ENCODE measurements around the gene XRCC4. TPM values are rescaled to one million over a fixed set of nuclear protein-coding genes. Genes with fewer than 3 reads are reported as not detected.

Gene XRCC4
- total RNA-seq, 1 donor from 2014 or later, result 45.6 TPM

DNA sequence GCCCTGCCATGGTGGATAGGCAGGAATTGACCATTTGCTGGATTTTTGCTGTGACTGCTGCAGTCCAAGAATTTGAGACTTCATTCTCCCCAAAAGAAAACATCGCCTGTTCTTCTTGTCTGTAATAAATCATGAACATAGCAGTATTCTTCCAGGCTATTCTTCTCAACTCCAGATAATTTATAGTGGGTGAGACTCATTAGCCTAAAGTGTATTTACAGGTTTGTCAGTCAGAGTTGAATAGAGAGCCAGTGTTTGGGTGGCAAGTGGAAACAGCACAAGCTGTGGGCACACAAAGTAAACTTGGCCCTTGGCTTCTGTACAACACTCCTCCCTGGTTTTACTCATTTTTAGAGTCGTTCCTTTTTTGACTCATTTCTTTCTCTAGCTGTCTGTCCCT lies 266.0 kb downstream of the XRCC4 start:
- no peak for DNase-seq (ENCODE audit: low spot score)
- Histone ChIP-seq H3K36me3 (no peaks in the 10 kb centered on the region), H3K4me2 (no peak overlapping the region), H3K27ac (no peak overlapping the region), H3K4me3 (no peak overlapping the region), H3K9me3 (ENCODE audit: low read depth) (no peaks in the 10 kb centered on the region), H3K79me2 (ENCODE audit: low read depth) (no peaks in the 10 kb centered on the region), H3K27me3 (no peaks in the 10 kb centered on the region), H4K20me1 (ENCODE audit: low read depth) (no peaks in the 10 kb centered on the region), H3K9ac (no peak overlapping the region), H3F3A (ENCODE audit: low read depth) (no peaks in the 10 kb centered on the region), H3K4me1 (no peaks in the 10 kb centered on the region), H2AFZ (replicated peaks) (no peak overlapping the region)
- H3K9me3 Mint-ChIP-seq, result peaks cover 15% of the 10 kb centered on the region
- H3K36me3 Mint-ChIP-seq, result peaks cover 7% of the 10 kb centered on the region
- H3K27ac Mint-ChIP-seq, result no peak overlapping the region
- no peak overlapping the region for H3K4me3 Mint-ChIP-seq
- no peaks in the 10 kb centered on the region for H3K27me3 Mint-ChIP-seq (ENCODE audit: insufficient read depth, low read depth)
- TF ChIP-seq, protein P1, sequence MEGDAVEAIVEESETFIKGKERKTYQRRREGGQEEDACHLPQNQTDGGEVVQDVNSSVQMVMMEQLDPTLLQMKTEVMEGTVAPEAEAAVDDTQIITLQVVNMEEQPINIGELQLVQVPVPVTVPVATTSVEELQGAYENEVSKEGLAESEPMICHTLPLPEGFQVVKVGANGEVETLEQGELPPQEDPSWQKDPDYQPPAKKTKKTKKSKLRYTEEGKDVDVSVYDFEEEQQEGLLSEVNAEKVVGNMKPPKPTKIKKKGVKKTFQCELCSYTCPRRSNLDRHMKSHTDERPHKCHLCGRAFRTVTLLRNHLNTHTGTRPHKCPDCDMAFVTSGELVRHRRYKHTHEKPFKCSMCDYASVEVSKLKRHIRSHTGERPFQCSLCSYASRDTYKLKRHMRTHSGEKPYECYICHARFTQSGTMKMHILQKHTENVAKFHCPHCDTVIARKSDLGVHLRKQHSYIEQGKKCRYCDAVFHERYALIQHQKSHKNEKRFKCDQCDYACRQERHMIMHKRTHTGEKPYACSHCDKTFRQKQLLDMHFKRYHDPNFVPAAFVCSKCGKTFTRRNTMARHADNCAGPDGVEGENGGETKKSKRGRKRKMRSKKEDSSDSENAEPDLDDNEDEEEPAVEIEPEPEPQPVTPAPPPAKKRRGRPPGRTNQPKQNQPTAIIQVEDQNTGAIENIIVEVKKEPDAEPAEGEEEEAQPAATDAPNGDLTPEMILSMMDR (IDR thresholded peaks at IDR 0.05), result no peak
- TF ChIP-seq EZH2phosphoT487 (IDR thresholded peaks at IDR 0.05) (no peak), EZH2 (IDR thresholded peaks at IDR 0.05) (no peak)
- no peaks in the 10 kb centered on the region for H3K4me1 Mint-ChIP-seq

DNA sequence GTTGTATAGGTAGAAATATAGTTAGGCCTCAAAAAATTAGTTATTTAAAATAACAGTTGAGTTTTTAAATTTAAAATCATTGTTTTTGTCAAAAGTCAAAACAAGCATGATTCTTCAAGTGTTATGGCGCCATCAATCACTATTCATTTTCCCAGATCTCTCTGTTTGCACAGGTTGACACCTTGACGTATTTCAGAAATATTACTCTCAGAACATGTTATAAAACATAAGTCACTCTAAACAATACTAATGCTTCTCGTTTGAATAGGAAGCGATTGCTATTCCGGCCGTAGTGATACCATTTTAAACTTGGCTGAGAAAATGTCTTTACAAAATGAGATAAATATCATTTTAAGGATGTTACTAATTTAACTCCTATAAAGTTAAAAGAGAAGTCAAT lies 268.1 kb downstream of the XRCC4 start:
- TF ChIP-seq EZH2 (IDR thresholded peaks at IDR 0.05) (no peak), EZH2phosphoT487 (IDR thresholded peaks at IDR 0.05) (no peak)
- TF ChIP-seq, protein P1 (IDR thresholded peaks at IDR 0.05), result no peak
- Histone ChIP-seq H3K9me3 (ENCODE audit: low read depth) (peaks cover 9% of the 10 kb centered on the region), H3K27me3 (no peaks in the 10 kb centered on the region), H3K4me3 (no peak overlapping the region), H3K27ac (no peak overlapping the region), H2AFZ (replicated peaks) (no peak overlapping the region), H4K20me1 (ENCODE audit: low read depth) (no peaks in the 10 kb centered on the region), H3K79me2 (ENCODE audit: low read depth) (no peaks in the 10 kb centered on the region), H3K36me3 (no peaks in the 10 kb centered on the region), H3K4me2 (no peak overlapping the region), H3K9ac (no peak overlapping the region), H3F3A (ENCODE audit: low read depth) (no peaks in the 10 kb centered on the region), H3K4me1 (no peaks in the 10 kb centered on the region)
- Mint-ChIP-seq H3K4me1 (no peaks in the 10 kb centered on the region), H3K27me3 (ENCODE audit: insufficient read depth, low read depth) (no peaks in the 10 kb centered on the region), H3K27ac (no peak overlapping the region), H3K9me3 (peaks cover 34% of the 10 kb centered on the region), H3K4me3 (no peak overlapping the region), H3K36me3 (peaks cover 13% of the 10 kb centered on the region)
- no peak for DNase-seq (ENCODE audit: low spot score)

DNA sequence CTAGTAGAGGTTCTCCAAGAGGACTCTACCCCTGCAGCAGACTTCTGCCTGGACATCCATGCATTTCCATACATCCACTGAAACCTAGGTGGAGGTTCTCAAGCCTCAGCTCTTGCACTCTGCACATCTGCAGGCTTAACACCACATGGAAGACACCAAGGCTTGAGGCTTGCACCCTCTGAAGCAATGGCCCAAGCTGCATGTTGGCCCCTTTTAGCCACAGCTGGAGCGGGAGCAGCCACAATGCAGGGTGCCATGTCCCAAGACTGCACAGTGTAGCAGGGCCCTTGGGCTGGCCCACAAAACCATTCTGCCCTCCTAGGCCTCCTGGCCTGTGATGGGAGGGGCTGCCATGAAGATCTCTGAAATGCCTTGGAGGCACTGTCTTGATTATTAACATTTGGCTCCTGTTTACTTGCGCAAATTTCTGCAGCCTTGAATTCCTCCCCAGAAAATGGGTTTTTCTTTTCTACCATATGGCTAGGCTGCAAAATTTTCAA lies 271.0 kb downstream of the XRCC4 start:
- no peaks in the 10 kb centered on the region for H4K20me1 ChIP-seq (ENCODE audit: low read depth)
- no peak for DNase-seq (ENCODE audit: low spot score)
- H3K36me3 ChIP-seq, result no peaks in the 10 kb centered on the region
- no peak overlapping the region for H3K9ac ChIP-seq
- Mint-ChIP-seq H3K36me3 (peaks cover 15% of the 10 kb centered on the region), H3K27me3 (ENCODE audit: insufficient read depth, low read depth) (no peaks in the 10 kb centered on the region), H3K4me1 (peaks cover 2% of the 10 kb centered on the region), H3K4me3 (no peak overlapping the region), H3K9me3 (peaks cover 40% of the 10 kb centered on the region), H3K27ac (no peak overlapping the region)
- H2AFZ ChIP-seq (replicated peaks), result no peak overlapping the region
- H3K4me2 ChIP-seq, result no peak overlapping the region
- TF ChIP-seq, protein P1 (IDR thresholded peaks at IDR 0.05), result no peak
- TF ChIP-seq EZH2phosphoT487 (IDR thresholded peaks at IDR 0.05), result no peak
- TF ChIP-seq EZH2 (IDR thresholded peaks at IDR 0.05), result no peak
- H3K9me3 ChIP-seq (ENCODE audit: low read depth), result peaks cover 9% of the 10 kb centered on the region
- H3K27me3 ChIP-seq, result no peaks in the 10 kb centered on the region
- peaks cover 13% of the 10 kb centered on the region for H3K4me1 ChIP-seq
- peaks cover 1% of the 10 kb centered on the region for H3F3A ChIP-seq (ENCODE audit: low read depth)
- H3K4me3 ChIP-seq, result no peak overlapping the region
- H3K27ac ChIP-seq, result no peak overlapping the region
- H3K79me2 ChIP-seq (ENCODE audit: low read depth), result no peaks in the 10 kb centered on the region

All from neural progenitor cell (in vitro differentiated cells).